Neuronal stem cell (in vitro differentiated cells): Measurements from ENCODE around the gene SEC14L1.

Experiments used
- DNase-seq: peaks from one replicate; pipeline ENCODE4 v3.0.0-alpha.2; 2013; ENCODE audit warnings: low spot score
- H2AFZ ChIP-seq: one replicate; pipeline ENCODE4 v1.6.1; 2013; ENCODE audit warnings: mild to moderate bottlenecking, low read length, inconsistent platforms
- H2AK5ac ChIP-seq: 2 replicates; pipeline ENCODE4 v1.6.1; 2013; ENCODE audit warnings: low read depth, mild to moderate bottlenecking, inconsistent platforms, low read length, moderate library complexity, mixed read lengths
- H2BK120ac ChIP-seq: 2 replicates; pipeline ENCODE4 v1.6.1; 2013; ENCODE audit warnings: low read depth, mild to moderate bottlenecking, inconsistent platforms, low read length, moderate library complexity, mixed read lengths
- H2BK12ac ChIP-seq: one replicate; pipeline ENCODE4 v1.6.1; 2013; ENCODE audit warnings: low read length, inconsistent platforms
- H2BK15ac ChIP-seq: 2 replicates; pipeline ENCODE4 v1.6.1; 2013; ENCODE audit warnings: mild to moderate bottlenecking, low read length, inconsistent platforms, mixed read lengths
- H2BK5ac ChIP-seq: one replicate; pipeline ENCODE4 v1.6.1; 2013; ENCODE audit warnings: inconsistent platforms, mild to moderate bottlenecking, low read length, moderate library complexity
- H3K14ac ChIP-seq: one replicate; pipeline ENCODE4 v1.6.1; 2013; ENCODE audit warnings: low read length, inconsistent platforms
- H3K18ac ChIP-seq: 2 replicates; pipeline ENCODE4 v1.6.1; 2013; ENCODE audit warnings: low read length, inconsistent platforms
- H3K23ac ChIP-seq: 2 replicates; pipeline ENCODE4 v1.6.1; 2013; ENCODE audit warnings: low read depth, mild to moderate bottlenecking, mixed read lengths, low read length, inconsistent platforms; ENCODE audit not compliant: poor library complexity
- H3K27ac ChIP-seq: replicated peaks from 3 replicates; pipeline ENCODE4 v1.5.1; 2013; ENCODE audit warnings: low read length, inconsistent platforms
- H3K27me3 ChIP-seq, 3 experiments: 2 replicates each; pipeline ENCODE4 v1.6.1; 2013; ENCODE audit warnings: low read length in 3 of 3, mild to moderate bottlenecking in 2 of 3, inconsistent platforms in 1 of 3, low read depth in 1 of 3, mixed read lengths in 1 of 3, moderate library complexity in 1 of 3; ENCODE audit not compliant: control insufficient read depth in 3 of 3, insufficient read depth in 3 of 3
- H3K36me3 ChIP-seq, 2 donors: replicated peaks in 1 of 2; 2 replicates each; pipeline ENCODE4 v1.6.1; 2013; ENCODE audit warnings: low read length in 2 of 2; ENCODE audit not compliant: control insufficient read depth in 2 of 2, insufficient read depth in 2 of 2
- H3K4ac ChIP-seq: 2 replicates; pipeline ENCODE4 v1.6.1; 2013; ENCODE audit warnings: inconsistent platforms, mild to moderate bottlenecking, low read length, moderate library complexity
- H3K4me1 ChIP-seq, 2 donors: 1 replicate in 1 of 2; 2 replicates in 1 of 2; pipeline ENCODE4 v1.6.1; 2013; ENCODE audit warnings: low read length in 2 of 2, low read depth in 1 of 2; ENCODE audit not compliant: control insufficient read depth in 2 of 2, insufficient read depth in 1 of 2
- H3K4me2 ChIP-seq: one replicate; pipeline ENCODE4 v1.6.1; 2013; ENCODE audit warnings: mild to moderate bottlenecking, low read length, inconsistent platforms; ENCODE audit not compliant: insufficient read depth, poor library complexity, severe bottlenecking
- H3K4me3 ChIP-seq, 2 donors: 2 replicates each; pipeline ENCODE4 v1.5.1; 2013; ENCODE audit warnings: low read length in 2 of 2, mild to moderate bottlenecking in 2 of 2, inconsistent platforms in 1 of 2, moderate library complexity in 1 of 2
- H3K79me1 ChIP-seq: one replicate; pipeline ENCODE4 v1.6.1; 2013; ENCODE audit warnings: low read depth, mild to moderate bottlenecking, inconsistent platforms, low read length, moderate library complexity
- H3K9ac ChIP-seq: one replicate; pipeline ENCODE4 v1.6.1; 2013; ENCODE audit warnings: mild to moderate bottlenecking, low read depth, low read length, inconsistent platforms; ENCODE audit not compliant: poor library complexity
- H3K9me3 ChIP-seq, 2 donors: replicated peaks in 1 of 2; 2 replicates each; pipeline versions ENCODE3 to v1.6.1; 2013; ENCODE audit warnings: low read length in 2 of 2, mild to moderate bottlenecking in 2 of 2, inconsistent platforms in 1 of 2, low read depth in 1 of 2, mixed read lengths in 1 of 2, moderate library complexity in 1 of 2; ENCODE audit not compliant: control insufficient read depth in 2 of 2, insufficient read depth in 1 of 2
- H4K8ac ChIP-seq: one replicate; pipeline ENCODE4 v1.6.1; 2013; ENCODE audit warnings: low read depth, mild to moderate bottlenecking, inconsistent platforms, low read length, moderate library complexity
- H4K91ac ChIP-seq: one replicate; pipeline ENCODE4 v1.6.1; 2013; ENCODE audit warnings: low read length, low read depth, mild to moderate bottlenecking, inconsistent platforms; ENCODE audit not compliant: poor library complexity
- WGBS, 2 donors: extraction: QIAGEN DNeasy Blood & Tissue Kit; methylation state at CpG; one replicate each; pipeline ENCODE4 v1.1.7; 2013; ENCODE audit warnings: missing lambda C conversion rate in 2 of 2, mixed read lengths in 1 of 2; ENCODE audit not compliant: insufficient read length in 2 of 2, insufficient replicate concordance in 1 of 2; ENCODE audit errors: extremely low coverage in 2 of 2; 5-methylcytosine and 5-hydroxymethylcytosine counted together

SEC14L1 gene

GRCh38 chr17:77115510-77115909, 25.3 kb upstream of the SEC14L1 start:
- Histone ChIP-seq H2AFZ (no peak overlapping the region), H2BK15ac (no peak overlapping the region), H3K36me3 (no peaks in the 10 kb centered on the region), H2BK12ac (no peak overlapping the region), H3K4me3 (no peak overlapping the region), H3K14ac (no peak overlapping the region), H4K8ac (no peak overlapping the region), H2AK5ac (no peak overlapping the region), H3K23ac (no peak overlapping the region), H3K9me3 (no peaks in the 10 kb centered on the region), H4K91ac (no peak overlapping the region), H3K9ac (no peak overlapping the region), H2BK5ac (no peak overlapping the region), H3K27me3 (no peaks in the 10 kb centered on the region), H2BK120ac (no peak overlapping the region), H3K4me2 (no peak overlapping the region), H3K18ac (no peak overlapping the region), H3K4me1 (peaks cover 9 to 19% of the 10 kb centered on the region in 2 donors), H3K79me1 (no peaks in the 10 kb centered on the region), H3K4ac (no peak overlapping the region), H3K27ac (no peak overlapping the region)
- no CpG with 5 or more reads among the region's 2 CpGs for WGBS, 2 donors
- no peak for DNase-seq

- H4K8ac ChIP-seq = no peak overlapping the region
- no peak overlapping the region for H3K4ac ChIP-seq
- H3K18ac ChIP-seq = no peak overlapping the region
- no peak overlapping the region for H2BK120ac ChIP-seq
- no peak overlapping the region for H3K4me2 ChIP-seq
- no peak overlapping the region for H3K9ac ChIP-seq
- H2AK5ac ChIP-seq = no peak overlapping the region
- WGBS, 2 donors = no CpG with 5 or more reads among the region's 5 CpGs
- no peak overlapping the region for H2AFZ ChIP-seq
- H3K23ac ChIP-seq = no peak overlapping the region
- no peak overlapping the region for H3K14ac ChIP-seq
- no peak overlapping the region for H2BK15ac ChIP-seq
- H3K36me3 ChIP-seq = no peaks in the 10 kb centered on the region
- no peak overlapping the region for H4K91ac ChIP-seq
- no peaks in the 10 kb centered on the region for H3K9me3 ChIP-seq
- peaks cover 11 to 19% of the 10 kb centered on the region in 2 donors for H3K4me1 ChIP-seq
- no peaks in the 10 kb centered on the region for H3K27me3 ChIP-seq
- H3K4me3 ChIP-seq = no peak overlapping the region
- H3K79me1 ChIP-seq = no peaks in the 10 kb centered on the region
- H2BK12ac ChIP-seq = no peak overlapping the region
- no peak for DNase-seq
- H2BK5ac ChIP-seq = no peak overlapping the region
- no peak overlapping the region for H3K27ac ChIP-seq
Observed at GRCh38 chr17:77115947-77116346, 24.8 kb upstream of the SEC14L1 start.

GRCh38 chr17:77116371-77116860, 24.4 kb upstream of the SEC14L1 start:
- Histone ChIP-seq H2BK120ac (no peak overlapping the region), H3K14ac (no peak overlapping the region), H3K9ac (no peak overlapping the region), H3K4ac (no peak overlapping the region), H3K4me2 (no peak overlapping the region), H3K18ac (no peak overlapping the region), H3K4me1 (peaks cover 11 to 19% of the 10 kb centered on the region in 2 donors), H3K27me3 (no peaks in the 10 kb centered on the region), H3K79me1 (no peaks in the 10 kb centered on the region), H2BK5ac (no peak overlapping the region), H3K27ac (no peak overlapping the region), H3K23ac (no peak overlapping the region), H2AK5ac (no peak overlapping the region), H3K36me3 (no peaks in the 10 kb centered on the region), H3K9me3 (no peaks in the 10 kb centered on the region), H4K8ac (no peak overlapping the region), H2BK15ac (no peak overlapping the region), H2AFZ (peak overlapping the region; percentile 4), H4K91ac (no peak overlapping the region), H3K4me3 (no peak overlapping the region), H2BK12ac (no peak overlapping the region)
- WGBS, 2 donors = no CpG with 5 or more reads among the region's 3 CpGs
- DNase-seq = no peak

- no peak overlapping the region for H3K23ac ChIP-seq
- H3K27ac ChIP-seq = no peak overlapping the region
- WGBS, 2 donors = no CpG with 5 or more reads among the region's 4 CpGs
- H3K18ac ChIP-seq = no peak overlapping the region
- H3K4ac ChIP-seq = no peak overlapping the region
- no peak overlapping the region for H4K91ac ChIP-seq
- H2BK15ac ChIP-seq = no peak overlapping the region
- DNase-seq = no peak
- H3K27me3 ChIP-seq = no peaks in the 10 kb centered on the region
- H2BK5ac ChIP-seq = no peak overlapping the region
- H3K9me3 ChIP-seq = no peaks in the 10 kb centered on the region
- peaks cover 9 to 16% of the 10 kb centered on the region in 2 donors for H3K4me1 ChIP-seq
- H3K14ac ChIP-seq = no peak overlapping the region
- H3K4me3 ChIP-seq = no peak overlapping the region
- H3K36me3 ChIP-seq = no peaks in the 10 kb centered on the region
- no peak overlapping the region for H2BK120ac ChIP-seq
- H2AK5ac ChIP-seq = no peak overlapping the region
- H4K8ac ChIP-seq = no peak overlapping the region
- no peaks in the 10 kb centered on the region for H3K79me1 ChIP-seq
- no peak overlapping the region for H3K4me2 ChIP-seq
- H2AFZ ChIP-seq = no peak overlapping the region
- no peak overlapping the region for H3K9ac ChIP-seq
- no peak overlapping the region for H2BK12ac ChIP-seq
Observed at GRCh38 chr17:77117415-77117814, 23.4 kb upstream of the SEC14L1 start.
